Measurements from ENCODE around the gene MED29.

Gene MED29

DNA sequence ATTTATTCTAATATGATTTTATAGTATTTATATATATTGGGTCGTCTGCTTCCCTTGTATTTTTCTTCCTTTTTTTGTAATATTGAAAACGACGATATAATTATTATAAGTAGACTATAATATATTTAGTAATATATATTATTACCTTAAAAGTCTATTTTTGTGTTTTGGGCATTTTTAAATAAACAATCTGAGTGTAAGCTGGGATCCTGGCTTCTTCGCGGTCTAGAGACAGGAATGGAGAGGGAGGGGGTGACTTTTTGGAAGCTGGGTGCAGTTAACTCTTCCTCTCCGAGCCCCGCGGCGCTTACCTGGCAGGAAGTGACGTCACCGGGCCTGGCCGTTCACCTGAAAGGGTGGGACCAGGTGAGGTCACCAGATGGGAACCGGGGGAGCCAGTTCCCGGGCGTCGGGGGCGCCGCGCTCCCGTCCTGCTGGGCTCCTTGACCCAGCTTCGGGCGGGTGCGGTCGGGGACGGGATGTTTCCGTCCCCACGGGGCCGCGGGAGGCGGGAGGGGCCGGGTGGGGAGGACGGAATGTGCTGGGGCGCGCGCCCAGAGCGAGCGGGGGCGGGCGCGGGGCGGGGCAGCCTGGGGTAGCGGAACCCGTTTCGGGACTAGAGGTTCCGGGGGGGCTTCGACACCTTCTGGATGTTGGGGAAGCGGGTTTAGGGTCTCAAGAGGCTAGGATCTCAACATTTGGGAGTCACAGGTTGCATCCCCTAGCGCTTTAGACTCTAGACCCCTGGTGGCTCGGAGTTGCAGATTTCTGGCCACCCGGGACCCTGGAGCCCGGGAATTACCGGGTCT lies 18.2 kb downstream of the MED29 start:
- H3K4me3 ChIP-seq (ENCODE audit: low read length), result peak overlapping the region; percentile 89
- DNase-seq (ENCODE audit: low read depth), result no peak

DNA sequence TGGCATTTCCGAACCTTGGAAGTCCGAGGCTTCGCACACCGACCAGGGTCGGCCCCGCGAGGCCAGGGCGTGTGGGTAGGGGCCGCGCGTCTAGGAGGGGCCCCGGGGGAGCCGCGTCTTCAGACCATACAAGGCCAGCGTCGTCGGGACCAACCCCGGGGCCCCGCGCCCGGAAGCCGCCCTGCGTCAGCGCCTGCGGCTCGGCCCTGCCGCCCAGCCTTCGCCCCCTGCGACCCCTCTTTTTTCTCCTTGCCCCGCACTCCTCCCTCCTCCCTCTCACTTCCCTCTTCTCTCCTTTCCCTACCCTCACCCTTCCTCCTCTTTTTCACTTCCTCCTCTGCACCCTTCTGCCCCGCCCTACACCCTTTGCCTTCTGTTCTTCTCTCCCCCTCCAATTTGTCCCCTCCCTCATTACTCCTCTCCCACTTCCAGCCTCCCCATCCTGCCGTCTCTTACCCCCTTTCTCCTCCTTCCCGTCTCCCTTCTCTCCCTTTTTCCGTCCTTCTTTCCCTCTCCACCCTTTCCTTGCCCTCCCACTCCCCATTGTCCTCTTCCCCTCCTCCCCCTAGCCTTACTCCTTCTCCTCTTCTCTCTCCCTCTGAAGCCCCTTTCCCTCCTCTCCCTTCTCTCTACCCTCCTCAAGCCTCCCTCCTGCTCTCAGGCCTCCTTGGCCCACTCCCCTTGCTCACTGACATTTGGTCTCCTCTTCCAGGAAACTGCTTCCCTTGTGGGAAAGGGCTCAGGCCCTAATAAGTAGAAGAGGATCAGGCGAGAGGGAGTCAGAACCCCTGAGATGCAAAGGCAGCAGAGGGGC lies 19.0 kb downstream of the MED29 start:
- no peak for DNase-seq (ENCODE audit: low read depth)
- TF ChIP-seq, protein P1, sequence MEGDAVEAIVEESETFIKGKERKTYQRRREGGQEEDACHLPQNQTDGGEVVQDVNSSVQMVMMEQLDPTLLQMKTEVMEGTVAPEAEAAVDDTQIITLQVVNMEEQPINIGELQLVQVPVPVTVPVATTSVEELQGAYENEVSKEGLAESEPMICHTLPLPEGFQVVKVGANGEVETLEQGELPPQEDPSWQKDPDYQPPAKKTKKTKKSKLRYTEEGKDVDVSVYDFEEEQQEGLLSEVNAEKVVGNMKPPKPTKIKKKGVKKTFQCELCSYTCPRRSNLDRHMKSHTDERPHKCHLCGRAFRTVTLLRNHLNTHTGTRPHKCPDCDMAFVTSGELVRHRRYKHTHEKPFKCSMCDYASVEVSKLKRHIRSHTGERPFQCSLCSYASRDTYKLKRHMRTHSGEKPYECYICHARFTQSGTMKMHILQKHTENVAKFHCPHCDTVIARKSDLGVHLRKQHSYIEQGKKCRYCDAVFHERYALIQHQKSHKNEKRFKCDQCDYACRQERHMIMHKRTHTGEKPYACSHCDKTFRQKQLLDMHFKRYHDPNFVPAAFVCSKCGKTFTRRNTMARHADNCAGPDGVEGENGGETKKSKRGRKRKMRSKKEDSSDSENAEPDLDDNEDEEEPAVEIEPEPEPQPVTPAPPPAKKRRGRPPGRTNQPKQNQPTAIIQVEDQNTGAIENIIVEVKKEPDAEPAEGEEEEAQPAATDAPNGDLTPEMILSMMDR (conservative IDR thresholded peaks at IDR 0.05; ENCODE audit: low read depth, low read length), result no peak

More for the DNA sequence above, 18.2 kb downstream of the MED29 start:
- TF ChIP-seq, protein P1 (conservative IDR thresholded peaks at IDR 0.05; ENCODE audit: low read depth, low read length), result no peak

DNA sequence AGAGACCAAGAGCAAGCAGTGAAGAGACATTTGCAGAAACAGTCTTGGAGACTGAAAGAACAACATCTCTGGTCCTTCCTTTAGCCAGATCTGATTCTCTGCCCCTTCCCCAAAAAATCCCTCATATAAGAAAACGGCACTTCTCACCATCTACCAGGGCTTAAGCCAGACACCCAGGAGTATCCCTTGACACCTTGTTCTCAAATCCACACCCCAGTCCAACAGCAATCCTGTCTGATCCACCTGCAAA lies 19.6 kb downstream of the MED29 start:
- H3K4me3 ChIP-seq (ENCODE audit: low read length), result no peak overlapping the region
- TF ChIP-seq, protein P1 (conservative IDR thresholded peaks at IDR 0.05; ENCODE audit: low read depth, low read length), result no peak
- no peak for DNase-seq (ENCODE audit: low read depth)

More for the DNA sequence above, 19.0 kb downstream of the MED29 start:
- peak overlapping the region; percentile 89 for H3K4me3 ChIP-seq (ENCODE audit: low read length)

DNA sequence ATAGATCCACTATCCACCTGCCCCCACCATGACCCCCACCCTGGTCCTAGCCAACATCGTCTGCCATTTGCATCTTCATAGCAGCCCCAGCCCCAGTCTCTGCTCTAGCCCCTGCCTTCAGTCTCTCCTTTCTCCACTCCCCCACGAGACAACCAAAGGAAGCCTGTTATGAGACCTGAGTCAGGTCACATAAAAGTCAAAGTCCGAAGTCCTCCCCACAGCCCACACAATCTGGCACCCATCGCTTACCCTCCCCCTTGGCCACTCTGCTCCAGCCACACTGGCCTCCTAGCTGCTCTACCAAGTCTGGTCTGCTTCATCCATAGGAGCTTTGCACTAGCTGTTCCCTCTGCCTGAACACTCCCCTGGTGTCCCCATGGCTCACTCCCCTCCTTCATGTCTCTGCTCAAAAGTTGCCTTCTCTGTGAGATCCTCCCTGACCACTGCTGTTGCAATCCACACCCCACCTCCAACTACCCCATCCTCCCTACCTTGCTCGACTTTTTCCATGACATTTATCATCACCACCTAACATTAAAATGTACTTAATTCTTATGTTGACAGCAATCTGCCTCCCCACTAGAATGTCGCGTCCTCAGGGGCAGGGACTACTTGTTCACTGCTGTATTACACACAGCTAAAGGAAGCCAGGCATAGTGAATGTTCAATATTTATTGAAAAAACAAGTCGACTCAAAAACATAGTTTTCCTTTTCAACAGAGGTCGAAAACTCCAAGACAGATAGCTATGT lies 20.1 kb downstream of the MED29 start:
- no peak for DNase-seq (ENCODE audit: low read depth)
- TF ChIP-seq, protein P1 (conservative IDR thresholded peaks at IDR 0.05; ENCODE audit: low read depth, low read length), result no peak
- H3K4me3 ChIP-seq (ENCODE audit: low read length), result no peak overlapping the region

DNA sequence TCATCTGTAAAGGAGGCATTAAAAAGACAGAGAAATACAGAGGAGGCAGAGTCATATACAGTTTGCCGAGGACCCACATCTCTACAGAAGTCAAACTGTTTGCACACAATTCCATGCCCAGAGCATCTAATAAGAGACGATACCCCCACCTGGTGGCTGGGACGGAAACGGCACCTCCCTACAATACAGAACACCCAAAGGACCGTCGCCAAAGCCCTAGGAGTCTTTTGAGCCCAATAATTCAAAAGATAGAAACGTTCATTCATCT lies 20.6 kb downstream of the MED29 start:
- DNase-seq (ENCODE audit: low read depth), result no peak
- TF ChIP-seq, protein P1 (conservative IDR thresholded peaks at IDR 0.05; ENCODE audit: low read depth, low read length), result peak; percentile 95
- peak overlapping the region; percentile 92 for H3K4me3 ChIP-seq (ENCODE audit: low read length)

DNA sequence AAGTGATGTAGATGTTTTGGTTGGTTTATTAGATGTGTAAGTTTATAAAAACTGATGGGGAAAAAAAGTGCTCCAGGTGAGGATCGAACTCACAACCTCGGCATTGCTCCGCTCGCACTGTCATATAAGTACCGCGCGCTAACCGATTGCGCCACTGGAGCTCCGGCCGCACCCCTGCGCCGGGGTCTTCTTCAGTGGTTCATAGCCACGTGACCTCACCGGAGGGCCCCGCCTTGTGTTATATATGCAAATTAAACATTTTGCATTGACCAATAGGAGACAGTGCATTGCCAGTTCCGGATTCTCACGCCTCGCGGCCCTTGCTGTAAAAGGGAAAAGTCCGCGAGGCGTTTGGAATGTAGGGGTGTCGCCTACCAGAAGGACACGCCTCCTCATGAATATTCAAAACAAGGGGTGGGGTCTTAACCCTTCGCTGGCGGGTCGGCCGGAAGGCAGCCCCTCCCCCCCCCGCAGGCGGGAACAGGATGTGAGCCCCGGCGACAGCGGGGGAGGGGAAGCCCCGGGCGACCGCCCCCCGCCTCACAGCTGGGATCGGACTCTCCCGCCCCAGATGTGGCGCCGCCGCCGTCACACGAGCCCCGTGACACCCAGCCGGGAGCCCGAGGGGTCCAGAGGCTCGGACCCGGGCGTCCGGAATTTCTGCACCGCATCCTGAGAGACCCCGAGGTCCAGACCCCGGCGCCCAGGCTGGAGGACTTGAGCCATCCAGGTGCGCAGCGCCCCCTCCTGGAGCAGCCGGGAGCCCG lies 21.1 kb downstream of the MED29 start, which contains the start of gene PLEKHG2:
Gene PLEKHG2, plus strand, starts transcription at position 570 of the 767 bp plus-strand sequence. CDS start 1,418 bp downstream, outside the sequence.
- TF ChIP-seq, protein P1 (conservative IDR thresholded peaks at IDR 0.05; ENCODE audit: low read depth, low read length), result peak; percentile 82
- peak; percentile 98 for DNase-seq (ENCODE audit: low read depth)
- peak within 1 kb of the TSS; percentile 92 for H3K4me3 ChIP-seq (ENCODE audit: low read length)

Data from retinal pigment epithelial cell (primary cell).